Activated CD8-positive, alpha-beta T cell treated with anti-CD3 and anti-CD28 coated beads for 36 hours (primary cell): Measurements from ENCODE around the gene CDC25B. TPM values are rescaled to one million over a fixed set of nuclear protein-coding genes. Genes with fewer than 3 reads are reported as not detected.
A peak's percentile ranks its signal among the peaks of the same experiment; 100 is the strongest.

Source experiments
- ATAC-seq: fragments of 200-7000 bp; cut with Tn5 transposase; one replicate; pipeline ENCODE4 v1.10.0; 2021; ENCODE audit warnings: mild to moderate bottlenecking, moderate library complexity
- CTCF ChIA-PET: fragments of 350-600 bp; sonication (Branson Sonifier 250); formaldehyde crosslinking; loops from one replicate; lab custom pipeline; 2021; ENCODE audit warnings: antibody characterized with exemption; lab: Charles Lee
- POLR2A ChIA-PET: fragments of 350-600 bp; sonication (Branson Sonifier 250); formaldehyde crosslinking; loops from one replicate; lab custom pipeline; 2021; ENCODE audit warnings: antibody characterized with exemption; lab: Charles Lee
- DNase-seq: peaks from one replicate; pipeline ENCODE4 v3.0.0-alpha.2; 2020
- H3K27ac Mint-ChIP-seq: one replicate; pipeline ENCODE4 v1.8.0; 2021; ENCODE audit warnings: mild to moderate bottlenecking, mixed read lengths
- H3K27me3 Mint-ChIP-seq: one replicate; pipeline ENCODE4 v1.8.0; 2021; ENCODE audit warnings: mixed read lengths
- H3K36me3 Mint-ChIP-seq: one replicate; pipeline ENCODE4 v1.8.0; 2021; ENCODE audit warnings: low read depth, mixed read lengths
- H3K4me1 Mint-ChIP-seq: one replicate; pipeline ENCODE4 v1.8.0; 2021; ENCODE audit warnings: low read depth, mixed read lengths
- H3K4me3 Mint-ChIP-seq: one replicate; pipeline ENCODE4 v1.8.0; 2021; ENCODE audit warnings: mild to moderate bottlenecking, moderate library complexity, mixed read lengths
- H3K9me3 Mint-ChIP-seq: one replicate; pipeline ENCODE4 v1.8.0; 2021; ENCODE audit warnings: mixed read lengths
- intact Hi-C: fragments of 100-400 bp; cut with micrococcal nuclease; formaldehyde crosslinking; loops from one replicate; pipeline ENCODE4 v1.10.0; 2022
- total RNA-seq, 2 experiments: library from RNA; stranded (reverse); gene quantifications; one replicate each; pipeline ENCODE4 v1.2.3, GENCODE V29; 2021
- TF ChIP-seq, protein P1 (sequence below): fragments of 200-600 bp; IDR thresholded peaks from one replicate; pipeline ENCODE4 v1.8.0; 2022; ENCODE audit warnings: antibody characterized with exemption, mild to moderate bottlenecking

Gene CDC25B
- total RNA-seq, 2 experiments from 2014 or later: 66.9 to 67.1 TPM

DNA sequence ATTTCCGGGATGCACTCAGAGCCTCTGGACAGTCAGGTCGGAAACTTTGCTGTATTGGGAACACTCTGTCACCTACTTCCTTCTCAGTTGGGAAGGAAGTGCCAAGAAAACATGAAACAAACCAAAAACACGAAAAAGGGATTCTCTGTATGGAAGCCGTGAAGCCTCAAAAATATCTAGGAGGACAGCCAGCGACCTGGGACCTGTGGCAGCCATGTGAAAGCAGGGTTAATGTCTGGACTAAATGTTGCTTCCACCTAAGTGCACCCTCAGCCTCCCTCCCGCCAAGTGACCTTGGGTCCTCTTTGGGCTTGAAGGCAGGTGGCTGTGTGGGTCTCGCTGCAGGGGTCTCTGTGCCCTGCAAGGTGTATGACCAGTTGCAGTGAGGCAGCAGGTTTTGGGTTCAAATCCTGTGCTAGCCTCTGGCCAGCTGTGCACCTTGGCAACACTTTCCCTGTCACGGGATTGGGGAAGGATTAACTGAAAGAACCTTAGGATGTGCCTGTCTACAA, 51.4 kb downstream of the CDC25B start:
- Mint-ChIP-seq H3K27ac (peak overlapping the region; percentile 90), H3K27me3 (no peaks in the 10 kb centered on the region), H3K36me3 (no peaks in the 10 kb centered on the region), H3K9me3 (no peaks in the 10 kb centered on the region), H3K4me1 (peaks cover 21% of the 10 kb centered on the region), H3K4me3 (peak overlapping the region; percentile 82)
- POLR2A ChIA-PET: interaction anchor here (1.0 kb wide), 2 partner anchors 80 to 81 kb away, joined by 3 read pairs; partner anchors contain the start of gene ADISSP
- intact Hi-C loops: no loop called here
- no peak for DNase-seq
- ATAC-seq: no peak
- CTCF ChIA-PET: no interaction called here
- TF ChIP-seq, protein P1, sequence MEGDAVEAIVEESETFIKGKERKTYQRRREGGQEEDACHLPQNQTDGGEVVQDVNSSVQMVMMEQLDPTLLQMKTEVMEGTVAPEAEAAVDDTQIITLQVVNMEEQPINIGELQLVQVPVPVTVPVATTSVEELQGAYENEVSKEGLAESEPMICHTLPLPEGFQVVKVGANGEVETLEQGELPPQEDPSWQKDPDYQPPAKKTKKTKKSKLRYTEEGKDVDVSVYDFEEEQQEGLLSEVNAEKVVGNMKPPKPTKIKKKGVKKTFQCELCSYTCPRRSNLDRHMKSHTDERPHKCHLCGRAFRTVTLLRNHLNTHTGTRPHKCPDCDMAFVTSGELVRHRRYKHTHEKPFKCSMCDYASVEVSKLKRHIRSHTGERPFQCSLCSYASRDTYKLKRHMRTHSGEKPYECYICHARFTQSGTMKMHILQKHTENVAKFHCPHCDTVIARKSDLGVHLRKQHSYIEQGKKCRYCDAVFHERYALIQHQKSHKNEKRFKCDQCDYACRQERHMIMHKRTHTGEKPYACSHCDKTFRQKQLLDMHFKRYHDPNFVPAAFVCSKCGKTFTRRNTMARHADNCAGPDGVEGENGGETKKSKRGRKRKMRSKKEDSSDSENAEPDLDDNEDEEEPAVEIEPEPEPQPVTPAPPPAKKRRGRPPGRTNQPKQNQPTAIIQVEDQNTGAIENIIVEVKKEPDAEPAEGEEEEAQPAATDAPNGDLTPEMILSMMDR: no peak

DNA sequence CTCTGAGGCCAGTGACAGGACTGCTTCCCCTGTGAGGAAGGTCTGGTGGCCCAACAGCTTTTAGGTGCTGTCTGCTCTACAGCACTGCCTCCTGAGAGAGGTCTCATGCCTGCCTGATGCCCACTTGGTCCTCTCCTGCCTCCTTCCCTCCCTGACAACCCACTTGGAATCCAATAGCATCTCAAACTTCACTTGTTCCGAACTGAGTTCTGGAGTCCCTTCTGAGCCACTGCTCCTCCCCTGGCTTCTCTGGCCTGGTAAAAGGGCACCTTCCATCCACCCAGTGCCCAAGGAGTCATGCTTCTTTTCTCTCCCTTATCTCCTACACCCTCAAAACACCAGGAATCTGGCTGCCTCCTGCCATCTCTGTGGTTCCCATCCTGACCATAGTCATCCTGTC, 52.5 kb downstream of the CDC25B start:
- DNase-seq (no peak), ATAC-seq (no peak)
- peak overlapping the region; percentile 46 for H3K4me3 Mint-ChIP-seq
- intact Hi-C loops: no loop called here
- H3K27ac Mint-ChIP-seq: peak overlapping the region; percentile 72
- ChIA-PET POLR2A (interaction anchor here (1.0 kb wide), 1 partner anchor 82 kb away, joined by 3 read pairs; no protein-coding TSS in a partner anchor), CTCF (interaction anchor here (0.8 kb wide), 1 partner anchor 92 kb away, joined by 3 read pairs; no protein-coding TSS in a partner anchor)
- no peaks in the 10 kb centered on the region for H3K9me3 Mint-ChIP-seq
- no peaks in the 10 kb centered on the region for H3K36me3 Mint-ChIP-seq
- TF ChIP-seq, protein P1: no peak
- no peaks in the 10 kb centered on the region for H3K27me3 Mint-ChIP-seq
- peaks cover 21% of the 10 kb centered on the region for H3K4me1 Mint-ChIP-seq

DNA sequence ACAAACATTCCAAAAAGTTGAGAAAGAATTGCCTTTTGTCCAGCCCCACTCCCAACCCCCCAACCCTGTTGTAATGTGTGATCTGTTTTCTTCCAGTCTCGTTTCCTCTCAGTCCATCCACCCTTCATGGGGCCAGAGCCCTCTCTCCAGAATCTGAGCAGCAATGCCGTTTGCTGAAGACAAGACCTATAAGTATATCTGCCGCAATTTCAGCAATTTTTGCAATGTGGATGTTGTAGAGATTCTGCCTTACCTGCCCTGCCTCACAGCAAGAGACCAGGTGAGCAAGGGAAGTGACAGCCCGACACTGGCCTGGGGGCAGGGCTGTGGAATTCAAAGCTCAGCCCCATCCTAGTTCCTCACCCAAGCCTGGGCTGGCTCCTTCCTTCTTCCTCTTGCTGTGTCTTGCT, 58.4 kb downstream of the CDC25B start:
- no peaks in the 10 kb centered on the region for H3K27me3 Mint-ChIP-seq
- TF ChIP-seq, protein P1: no peak
- intact Hi-C loops: no loop called here

More for the DNA sequence above, 58.4 kb downstream of the CDC25B start:
- peaks cover 18% of the 10 kb centered on the region for H3K36me3 Mint-ChIP-seq
- ChIA-PET CTCF (interaction anchor here (0.7 to 3.2 kb wide), 29 partner anchors 10 to 281 kb away, joined by 3 to 25 read pairs (median 6); partner anchors contain the start of genes ADISSP, AP5S1 and CENPB), POLR2A (interaction anchor here (1.1 kb wide), 1 partner anchor 10 kb away, joined by 3 read pairs; no protein-coding TSS in a partner anchor)
- no peak overlapping the region for H3K4me3 Mint-ChIP-seq
- ATAC-seq (no peak), DNase-seq (no peak)
- peaks cover 5% of the 10 kb centered on the region for H3K4me1 Mint-ChIP-seq
- no peaks in the 10 kb centered on the region for H3K9me3 Mint-ChIP-seq
- peak overlapping the region; percentile 10 for H3K27ac Mint-ChIP-seq

Other genes starting within 250 kb of the CDC25B start
- gene GFRA4, start 132.9 kb upstream of the CDC25B start, total RNA-seq: not detected
- gene ADAM33, start 114.3 kb upstream of the CDC25B start, total RNA-seq: not detected
- not detected for gene SIGLEC1, start 83.7 kb upstream of the CDC25B start, total RNA-seq
- not detected for gene HSPA12B, start 63.6 kb upstream of the CDC25B start, total RNA-seq
- gene ADISSP, start 28.6 kb upstream of the CDC25B start, total RNA-seq: 10 to 100 TPM; 62.5 to 66.6 TPM
- under 1 TPM in 1 of 2 experiments, not detected in 1; 0.23 TPM for gene SPEF1, start 14.9 kb upstream of the CDC25B start, total RNA-seq
- 10 to 100 TPM; 35.0 to 35.4 TPM for gene CENPB, start 9.6 kb upstream of the CDC25B start, total RNA-seq
- 1 to 10 TPM; 7.4 to 8.6 TPM for gene AP5S1, start 24.2 kb downstream of the CDC25B start, total RNA-seq
- gene MAVS, start 50.5 kb downstream of the CDC25B start, total RNA-seq: 10 to 100 TPM; 17.0 to 17.5 TPM
- gene PANK2, start 93.1 kb downstream of the CDC25B start, total RNA-seq: 10 to 100 TPM; 47.6 to 50.3 TPM
- 10 to 100 TPM; 16.7 to 17.2 TPM for gene RNF24, start 219.2 kb downstream of the CDC25B start, total RNA-seq